RWPE2 (cell line): ENCODE results near the gene JOSD2.
A peak's percentile ranks its signal among the peaks of the same experiment; 100 is the strongest.

Source experiments
- ATAC-seq: fragments of 200-7000 bp; cut with Tn5 transposase; 3 replicates; pipeline ENCODE4 v1.9.1; 2021; ENCODE audit warnings: low read depth
- DNase-seq: peaks from one replicate; pipeline ENCODE4 v3.0.0-alpha.2; 2020; ENCODE audit warnings: low spot score
- H3K27ac ChIP-seq: fragments of 450-650 bp; 2 replicates; pipeline ENCODE4 v1.5.1; 2017; ENCODE audit warnings: mild to moderate bottlenecking; ENCODE audit not compliant: poor library complexity, severe bottlenecking
- H3K27me3 ChIP-seq: fragments of 250-450 bp; sonication (Bioruptor Pico); 2 replicates; pipeline ENCODE4 v1.5.1; 2021; ENCODE audit warnings: mild to moderate bottlenecking, moderate library complexity; ENCODE audit not compliant: insufficient read depth, poor library complexity, severe bottlenecking
- H3K36me3 ChIP-seq: fragments of 250-450 bp; sonication (Bioruptor Pico); 2 replicates; pipeline ENCODE4 v1.5.1; 2020; ENCODE audit warnings: low read depth, mild to moderate bottlenecking, moderate library complexity
- H3K4me1 ChIP-seq: fragments of 250-450 bp; sonication (Bioruptor Pico); 2 replicates; pipeline ENCODE4 v1.5.1; 2021; ENCODE audit warnings: mild to moderate bottlenecking, moderate library complexity; ENCODE audit not compliant: insufficient read depth, poor library complexity, severe bottlenecking
- H3K4me3 ChIP-seq: fragments of 250-450 bp; sonication (Bioruptor Pico); 2 replicates; pipeline ENCODE4 v1.5.1; 2021; ENCODE audit warnings: mild to moderate bottlenecking, moderate library complexity; ENCODE audit not compliant: severe bottlenecking
- H3K9me3 ChIP-seq: fragments of 250-450 bp; sonication (Bioruptor Pico); 2 replicates; pipeline ENCODE4 v1.5.1; 2021; ENCODE audit warnings: mild to moderate bottlenecking, moderate library complexity; ENCODE audit not compliant: severe bottlenecking
- TF ChIP-seq, protein P1 (sequence below): fragments of 450-650 bp; IDR thresholded peaks from one replicate; pipeline ENCODE4 v1.5.1; 2017; ENCODE audit warnings: mild to moderate bottlenecking, moderate library complexity; ENCODE audit not compliant: poor library complexity, severe bottlenecking

The JOSD2 gene

DNA sequence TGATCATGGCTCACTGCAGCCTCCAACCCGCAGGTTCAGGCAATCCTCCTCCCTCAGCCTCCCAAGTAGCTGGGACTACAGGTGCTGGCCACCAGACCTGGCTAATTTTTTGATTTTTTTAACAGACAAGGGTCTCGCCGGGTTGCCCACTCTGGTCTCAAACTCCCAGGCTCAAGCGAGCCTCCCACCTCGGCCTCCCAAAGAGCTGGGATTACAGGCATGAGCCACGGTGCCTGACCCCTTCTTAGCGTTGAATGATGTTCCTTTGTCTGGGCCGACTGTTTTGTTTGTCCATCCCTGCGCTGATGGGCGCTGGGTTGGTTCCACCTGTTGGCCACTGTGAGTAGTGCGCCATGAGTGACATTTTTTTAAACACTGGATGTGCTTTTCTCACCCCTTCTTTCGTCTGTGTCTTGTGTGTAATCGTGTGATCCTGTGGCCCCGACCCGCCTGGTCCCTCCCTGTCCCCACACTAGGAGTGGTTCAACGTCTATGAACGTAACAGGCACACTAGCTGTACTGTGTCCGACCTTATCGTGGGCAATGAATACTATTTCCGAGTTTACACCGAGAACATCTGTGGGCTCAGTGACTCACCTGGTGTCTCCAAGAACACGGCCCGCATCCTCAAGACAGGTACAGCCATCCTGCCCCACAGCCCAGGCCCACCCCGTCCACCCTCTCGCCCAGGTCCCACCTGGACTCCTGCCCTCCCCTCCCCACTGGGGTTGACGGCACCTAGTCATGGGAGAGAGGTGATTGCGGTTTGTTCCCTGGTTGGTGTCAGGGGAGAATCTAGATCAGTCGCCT, 49.7 kb downstream of the JOSD2 start:
- TF ChIP-seq, protein P1, sequence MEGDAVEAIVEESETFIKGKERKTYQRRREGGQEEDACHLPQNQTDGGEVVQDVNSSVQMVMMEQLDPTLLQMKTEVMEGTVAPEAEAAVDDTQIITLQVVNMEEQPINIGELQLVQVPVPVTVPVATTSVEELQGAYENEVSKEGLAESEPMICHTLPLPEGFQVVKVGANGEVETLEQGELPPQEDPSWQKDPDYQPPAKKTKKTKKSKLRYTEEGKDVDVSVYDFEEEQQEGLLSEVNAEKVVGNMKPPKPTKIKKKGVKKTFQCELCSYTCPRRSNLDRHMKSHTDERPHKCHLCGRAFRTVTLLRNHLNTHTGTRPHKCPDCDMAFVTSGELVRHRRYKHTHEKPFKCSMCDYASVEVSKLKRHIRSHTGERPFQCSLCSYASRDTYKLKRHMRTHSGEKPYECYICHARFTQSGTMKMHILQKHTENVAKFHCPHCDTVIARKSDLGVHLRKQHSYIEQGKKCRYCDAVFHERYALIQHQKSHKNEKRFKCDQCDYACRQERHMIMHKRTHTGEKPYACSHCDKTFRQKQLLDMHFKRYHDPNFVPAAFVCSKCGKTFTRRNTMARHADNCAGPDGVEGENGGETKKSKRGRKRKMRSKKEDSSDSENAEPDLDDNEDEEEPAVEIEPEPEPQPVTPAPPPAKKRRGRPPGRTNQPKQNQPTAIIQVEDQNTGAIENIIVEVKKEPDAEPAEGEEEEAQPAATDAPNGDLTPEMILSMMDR, result peak; percentile 88
- Histone ChIP-seq H3K4me3 (no peak overlapping the region), H3K36me3 (no peaks in the 10 kb centered on the region), H3K27me3 (peaks cover 28% of the 10 kb centered on the region), H3K9me3 (no peaks in the 10 kb centered on the region), H3K4me1 (no peaks in the 10 kb centered on the region), H3K27ac (no peak overlapping the region)
- ATAC-seq, result peak; percentile 79
- DNase-seq, result no peak

DNA sequence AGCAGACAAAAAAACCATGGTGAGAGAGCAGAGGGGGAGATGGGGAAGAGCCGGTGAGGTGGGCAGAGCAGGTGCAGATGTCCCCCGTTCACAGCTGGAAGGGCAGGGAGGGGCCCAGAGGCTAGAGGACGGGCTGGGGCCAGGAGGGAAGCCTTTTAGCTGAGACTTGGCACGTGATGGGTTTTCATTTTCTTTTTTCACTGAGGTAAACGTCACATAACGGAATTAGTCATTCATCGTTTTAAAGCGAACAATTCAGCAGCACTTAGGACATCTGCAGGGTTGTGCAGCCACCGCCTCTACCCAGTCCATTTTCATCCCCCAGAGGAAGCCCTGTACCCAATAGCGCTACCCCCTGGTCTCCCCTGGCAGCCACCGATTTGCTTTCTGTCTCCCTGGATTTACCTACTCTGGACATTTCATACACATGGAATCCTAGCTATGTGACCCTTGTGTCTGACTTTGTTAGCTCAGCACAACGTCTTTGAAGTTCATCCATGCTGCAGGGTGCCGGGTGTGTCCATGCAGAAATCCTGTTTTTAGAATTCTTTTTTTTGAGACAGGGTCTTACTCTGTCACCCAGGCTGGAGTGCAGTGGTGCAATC, 50.7 kb downstream of the JOSD2 start:
- Histone ChIP-seq H3K4me1 (no peaks in the 10 kb centered on the region), H3K27ac (no peak overlapping the region), H3K27me3 (peaks cover 28% of the 10 kb centered on the region), H3K4me3 (no peak overlapping the region), H3K36me3 (no peaks in the 10 kb centered on the region), H3K9me3 (no peaks in the 10 kb centered on the region)
- peak; percentile 48 for ATAC-seq
- no peak for DNase-seq
- TF ChIP-seq, protein P1, result no peak

DNA sequence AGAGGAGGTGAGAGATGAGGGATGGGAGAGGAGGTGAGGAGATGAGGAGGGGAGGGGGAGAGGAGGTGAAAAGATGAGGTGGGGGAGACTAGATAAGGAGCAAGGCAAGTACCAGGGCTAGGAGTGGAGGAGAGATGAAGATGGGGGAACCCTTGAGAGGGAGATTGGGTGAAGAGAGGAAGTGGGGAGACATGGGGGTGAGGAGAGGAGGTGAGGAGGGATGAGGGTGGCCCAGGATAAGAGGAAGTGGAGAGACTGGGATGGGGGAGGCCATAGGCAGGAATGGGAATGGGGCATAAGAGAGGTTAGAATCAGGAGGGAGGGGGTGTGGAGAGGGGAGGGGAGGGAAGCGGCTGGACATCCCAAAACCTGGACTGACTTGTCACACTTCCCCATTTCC, 51.4 kb downstream of the JOSD2 start:
- no peak overlapping the region for H3K27ac ChIP-seq
- ATAC-seq, result no peak

DNA sequence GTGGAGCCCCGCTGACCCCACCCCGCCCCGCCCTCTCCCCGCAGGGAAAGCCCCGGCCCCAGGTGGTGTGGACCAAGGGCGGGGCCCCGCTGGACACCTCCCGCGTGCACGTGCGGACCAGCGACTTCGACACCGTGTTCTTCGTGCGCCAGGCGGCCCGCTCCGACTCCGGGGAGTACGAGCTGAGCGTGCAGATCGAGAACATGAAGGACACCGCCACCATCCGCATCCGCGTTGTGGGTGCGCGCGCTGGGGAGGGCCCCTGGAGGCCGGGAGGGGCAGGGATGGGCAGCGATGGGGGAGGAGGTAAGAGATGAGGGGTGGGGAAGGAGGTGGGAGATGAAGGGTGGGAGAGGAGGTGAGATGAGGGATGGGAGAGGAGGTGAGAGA, 51.9 kb downstream of the JOSD2 start:
- no peak overlapping the region for H3K27ac ChIP-seq
- TF ChIP-seq, protein P1, result no peak
- DNase-seq, result no peak
- no peaks in the 10 kb centered on the region for H3K9me3 ChIP-seq
- no peak for ATAC-seq
- no peaks in the 10 kb centered on the region for H3K36me3 ChIP-seq
- peaks cover 28% of the 10 kb centered on the region for H3K27me3 ChIP-seq
- H3K4me1 ChIP-seq, result no peaks in the 10 kb centered on the region
- H3K4me3 ChIP-seq, result no peak overlapping the region

More for the DNA sequence above, 51.4 kb downstream of the JOSD2 start:
- Histone ChIP-seq H3K36me3 (no peaks in the 10 kb centered on the region), H3K4me1 (no peaks in the 10 kb centered on the region), H3K4me3 (no peak overlapping the region), H3K27me3 (peaks cover 28% of the 10 kb centered on the region), H3K9me3 (no peaks in the 10 kb centered on the region)
- TF ChIP-seq, protein P1, result no peak
- DNase-seq, result no peak
